IPS-20b (cell line): Measurements from ENCODE around the gene GALT.

Experiments used
- H3K27ac ChIP-seq: one replicate; pipeline ENCODE4 v1.5.1; 2013; ENCODE audit warnings: low read length
- H3K27me3 ChIP-seq: 2 replicates; pipeline ENCODE4 v1.6.1; 2013; ENCODE audit warnings: mild to moderate bottlenecking, low read length, inconsistent platforms; ENCODE audit not compliant: insufficient read depth
- H3K36me3 ChIP-seq: 2 replicates; pipeline ENCODE4 v1.6.1; 2013; ENCODE audit warnings: low read depth, mild to moderate bottlenecking, inconsistent platforms, low read length, moderate library complexity; ENCODE audit not compliant: insufficient read depth
- H3K4me1 ChIP-seq: 2 replicates; pipeline ENCODE4 v1.6.1; 2013; ENCODE audit warnings: mild to moderate bottlenecking, control low read depth, inconsistent platforms, low read length, moderate library complexity; ENCODE audit not compliant: insufficient read depth
- H3K4me3 ChIP-seq: 2 replicates; pipeline ENCODE4 v1.5.1; 2013; ENCODE audit warnings: mild to moderate bottlenecking, low read length, inconsistent platforms
- H3K9ac ChIP-seq: 2 replicates; pipeline ENCODE4 v1.6.1; 2013; ENCODE audit warnings: low read depth, mild to moderate bottlenecking, inconsistent platforms, low read length, moderate library complexity
- H3K9me3 ChIP-seq: 2 replicates; pipeline ENCODE4 v1.6.1; 2013; ENCODE audit warnings: mild to moderate bottlenecking, low read depth, low read length, inconsistent platforms; ENCODE audit not compliant: insufficient read depth

GALT gene

DNA sequence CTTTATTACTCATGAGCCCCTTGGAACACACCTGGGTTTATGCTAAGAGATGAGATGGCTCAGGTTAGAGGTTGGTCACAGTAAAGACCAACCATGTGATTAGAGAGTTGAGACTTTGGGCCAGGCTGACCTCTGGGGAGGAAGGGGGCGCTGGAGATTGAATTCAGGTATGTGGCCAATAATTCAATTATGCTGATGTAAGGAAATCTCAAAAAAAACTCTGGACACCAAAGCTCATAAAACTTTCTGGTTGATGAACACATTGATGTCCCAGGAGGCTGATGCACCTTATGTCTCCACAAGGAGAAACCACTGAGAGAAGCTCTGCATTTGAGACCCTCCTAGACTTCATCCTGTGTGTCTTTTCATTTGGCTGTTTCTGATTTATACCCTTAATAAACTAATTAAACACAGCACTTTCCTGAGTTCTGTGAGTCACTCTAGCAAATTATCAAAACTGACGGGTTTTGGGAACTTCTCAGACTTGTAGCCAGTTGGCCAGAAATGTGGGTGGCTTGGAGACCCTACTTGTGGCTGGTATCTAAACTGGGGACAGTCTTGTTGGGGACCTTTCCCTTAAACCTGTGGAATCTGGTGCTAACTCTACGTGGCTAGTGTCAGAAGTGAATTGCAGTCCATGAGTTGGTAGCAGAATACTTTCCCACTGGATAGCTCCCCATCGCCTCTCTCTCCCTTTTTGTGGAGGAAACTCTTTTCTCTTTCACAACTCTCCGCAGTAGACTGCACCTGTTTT is 23.5 kb downstream of the GALT start:
- Histone ChIP-seq H3K27me3 (no peaks in the 10 kb centered on the region), H3K9me3 (peaks cover 4% of the 10 kb centered on the region; the same call in 1 of the 2 replicates), H3K4me3 (no peak overlapping the region), H3K27ac (no peak overlapping the region), H3K9ac (no peak overlapping the region), H3K4me1 (no peaks in the 10 kb centered on the region), H3K36me3 (no peaks in the 10 kb centered on the region; the same call in 1 of the 2 replicates)

- no peaks in the 10 kb centered on the region; the same call in 1 of the 2 replicates for H3K36me3 ChIP-seq
- no peaks in the 10 kb centered on the region for H3K27me3 ChIP-seq
- H3K9me3 ChIP-seq = peaks cover 4% of the 10 kb centered on the region; the same call in 1 of the 2 replicates
- no peaks in the 10 kb centered on the region for H3K4me1 ChIP-seq
- H3K4me3 ChIP-seq = no peak overlapping the region
- H3K27ac ChIP-seq = no peak overlapping the region
- no peak overlapping the region for H3K9ac ChIP-seq
Measured at GRCh38 chr9:34671307-34671706, 24.8 kb downstream of the GALT start.

DNA sequence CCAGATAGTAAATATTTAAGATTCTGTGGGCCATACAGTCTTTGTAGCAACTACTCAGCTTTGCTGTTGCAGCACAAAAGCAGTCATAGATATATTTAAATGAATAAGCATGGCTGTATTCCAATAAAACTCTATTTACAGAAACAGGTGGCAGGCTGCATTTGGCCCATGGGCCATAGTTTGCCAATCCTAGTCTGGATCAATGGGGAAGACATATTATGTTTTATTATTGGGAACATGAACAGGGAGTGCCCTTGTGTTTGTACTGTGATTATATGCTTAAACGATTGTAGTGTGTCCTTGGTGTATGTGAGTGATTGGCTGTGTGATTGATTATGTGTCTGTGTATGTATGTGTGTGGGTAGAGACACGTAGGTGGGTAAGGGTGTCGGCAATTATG is 28.0 kb downstream of the GALT start:
- Histone ChIP-seq H3K27me3 (no peaks in the 10 kb centered on the region), H3K9me3 (peaks cover 4% of the 10 kb centered on the region; the same call in 1 of the 2 replicates), H3K4me1 (no peaks in the 10 kb centered on the region), H3K27ac (no peak overlapping the region), H3K4me3 (no peak overlapping the region), H3K36me3 (no peaks in the 10 kb centered on the region), H3K9ac (no peak overlapping the region)

DNA sequence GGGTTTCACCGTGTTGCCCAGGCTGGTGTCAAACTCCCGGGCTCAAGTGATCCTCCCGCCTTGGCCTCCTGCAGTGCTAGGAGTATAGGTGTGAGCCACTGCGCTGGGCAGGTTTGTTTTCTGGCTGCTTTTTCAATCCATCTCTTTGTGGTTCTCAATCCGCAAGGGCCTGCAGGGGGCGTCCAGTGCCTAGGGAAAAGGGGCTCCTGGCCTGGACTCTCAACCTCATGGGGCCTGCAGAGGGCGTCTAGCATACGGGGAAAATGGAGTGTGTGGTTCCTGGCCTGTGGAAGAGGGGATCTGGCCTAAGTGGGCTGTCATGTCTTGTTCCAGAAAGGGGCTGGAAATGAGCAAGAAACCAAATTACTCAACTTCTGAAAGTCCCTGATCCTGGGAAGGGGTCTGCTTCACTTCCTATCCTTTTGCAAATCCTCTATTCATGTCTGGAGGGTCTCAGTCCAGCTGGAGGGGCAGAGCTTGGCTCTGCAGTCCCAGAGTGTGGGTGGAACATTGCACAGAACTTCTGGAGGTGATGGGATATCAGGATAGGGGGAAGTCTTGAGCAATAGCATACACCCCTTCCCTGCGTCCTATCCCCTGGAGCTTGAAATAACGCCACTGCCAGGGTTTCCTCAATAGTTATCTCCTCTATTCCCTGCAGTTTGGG is 28.7 kb downstream of the GALT start:
- no peaks in the 10 kb centered on the region for H3K4me1 ChIP-seq
- no peaks in the 10 kb centered on the region for H3K36me3 ChIP-seq
- no peak overlapping the region for H3K27ac ChIP-seq
- no peak overlapping the region for H3K9ac ChIP-seq
- no peak overlapping the region for H3K4me3 ChIP-seq
- H3K27me3 ChIP-seq = no peaks in the 10 kb centered on the region
- no peaks in the 10 kb centered on the region for H3K9me3 ChIP-seq

- Histone ChIP-seq H3K4me3 (no peak overlapping the region), H3K36me3 (no peaks in the 10 kb centered on the region), H3K27me3 (no peaks in the 10 kb centered on the region), H3K9ac (no peak overlapping the region), H3K4me1 (no peaks in the 10 kb centered on the region), H3K27ac (no peak overlapping the region), H3K9me3 (no peaks in the 10 kb centered on the region)
Measured at GRCh38 chr9:34675869-34676268, 29.4 kb downstream of the GALT start.

GRCh38 chr9:34684145-34684544 is 37.7 kb downstream of the GALT start:
- no peaks in the 10 kb centered on the region for H3K36me3 ChIP-seq
- no peak overlapping the region for H3K4me3 ChIP-seq
- H3K9ac ChIP-seq = no peak overlapping the region
- H3K27me3 ChIP-seq = no peaks in the 10 kb centered on the region
- no peaks in the 10 kb centered on the region for H3K4me1 ChIP-seq
- no peak overlapping the region for H3K27ac ChIP-seq
- no peaks in the 10 kb centered on the region for H3K9me3 ChIP-seq

DNA sequence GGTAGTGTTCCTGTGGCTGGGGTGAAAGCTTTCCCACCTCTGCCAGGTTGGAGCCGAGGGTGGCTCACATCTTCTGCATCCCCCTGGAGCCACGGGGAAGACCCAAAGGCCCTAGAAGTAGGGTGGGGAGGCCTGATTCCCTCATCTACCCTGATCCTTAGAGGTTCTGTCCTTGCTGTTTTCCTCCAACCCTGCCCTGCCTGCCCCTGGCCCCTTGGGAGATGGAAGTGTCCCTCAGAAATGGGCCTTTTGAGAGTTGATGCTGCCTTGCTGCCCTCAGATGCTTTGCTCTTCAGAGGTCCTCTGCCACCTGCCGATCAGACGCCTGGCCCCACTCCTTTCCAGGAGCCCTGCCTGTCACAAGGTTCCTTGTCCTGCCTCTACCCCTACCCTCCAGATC is 38.3 kb downstream of the GALT start:
- Histone ChIP-seq H3K9me3 (no peaks in the 10 kb centered on the region), H3K4me1 (no peaks in the 10 kb centered on the region), H3K9ac (no peak overlapping the region), H3K36me3 (no peaks in the 10 kb centered on the region), H3K27ac (no peak overlapping the region), H3K4me3 (no peak overlapping the region), H3K27me3 (no peaks in the 10 kb centered on the region)

- Histone ChIP-seq H3K4me3 (no peak overlapping the region), H3K27me3 (no peaks in the 10 kb centered on the region), H3K36me3 (no peaks in the 10 kb centered on the region), H3K27ac (no peak overlapping the region), H3K9ac (no peak overlapping the region), H3K9me3 (no peaks in the 10 kb centered on the region), H3K4me1 (no peaks in the 10 kb centered on the region)
Measured at GRCh38 chr9:34685591-34685990, 39.1 kb downstream of the GALT start.

DNA sequence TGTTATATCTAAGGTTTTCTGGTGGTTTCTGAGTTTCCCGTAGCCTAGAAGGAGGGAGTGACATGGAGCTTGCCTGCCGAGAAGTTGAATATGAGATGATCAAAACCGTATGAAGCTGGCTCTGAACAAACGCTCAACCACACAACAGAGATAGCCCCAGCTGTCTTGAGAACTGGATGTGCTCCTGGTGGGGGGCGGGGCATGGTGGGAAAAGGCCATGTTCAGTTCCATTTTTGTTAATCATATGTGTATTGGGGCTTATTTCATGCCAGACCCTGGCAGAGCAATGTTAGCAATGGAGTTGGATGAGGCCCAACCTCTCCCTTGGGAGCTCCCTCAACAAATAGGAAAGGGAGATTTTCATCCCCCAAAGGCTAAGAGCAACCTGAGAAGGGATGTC is 39.8 kb downstream of the GALT start:
- no peak overlapping the region for H3K4me3 ChIP-seq
- H3K27me3 ChIP-seq = no peaks in the 10 kb centered on the region
- no peak overlapping the region for H3K9ac ChIP-seq
- H3K9me3 ChIP-seq = no peaks in the 10 kb centered on the region
- no peak overlapping the region for H3K27ac ChIP-seq
- no peaks in the 10 kb centered on the region for H3K4me1 ChIP-seq
- no peaks in the 10 kb centered on the region for H3K36me3 ChIP-seq

GRCh38 chr9:34686732-34687131 is 40.3 kb downstream of the GALT start:
- Histone ChIP-seq H3K27me3 (no peaks in the 10 kb centered on the region), H3K36me3 (no peaks in the 10 kb centered on the region), H3K4me3 (no peak overlapping the region), H3K27ac (no peak overlapping the region), H3K9ac (no peak overlapping the region), H3K4me1 (no peaks in the 10 kb centered on the region), H3K9me3 (no peaks in the 10 kb centered on the region)

GRCh38 chr9:34687276-34688030 is 41.0 kb downstream of the GALT start:
- Histone ChIP-seq H3K36me3 (no peaks in the 10 kb centered on the region), H3K27ac (no peak overlapping the region), H3K27me3 (no peaks in the 10 kb centered on the region), H3K9ac (no peak overlapping the region), H3K4me1 (no peaks in the 10 kb centered on the region), H3K9me3 (no peaks in the 10 kb centered on the region), H3K4me3 (no peak overlapping the region)
